Stimulated activated CD4-positive, alpha-beta T cell treated with anti-CD3 and anti-CD28 coated beads, Interleukin-1b, Interleukin-23, amount 100 ng/mL, for 48 hours (primary cell): ENCODE measurements around the gene CPNE8.
A peak's percentile ranks its signal among the peaks of the same experiment; 100 is the strongest.

Source experiments
- DNase-seq: peaks from one replicate; pipeline ENCODE4 v3.0.0-alpha.2; 2020

The CPNE8 gene

GRCh38 chr12:38892976-38893375, 12.4 kb downstream of the CPNE8 start:
- DNase-seq = no peak

GRCh38 chr12:38892087-38892786, 13.2 kb downstream of the CPNE8 start:
- peak; percentile 2 for DNase-seq

DNA sequence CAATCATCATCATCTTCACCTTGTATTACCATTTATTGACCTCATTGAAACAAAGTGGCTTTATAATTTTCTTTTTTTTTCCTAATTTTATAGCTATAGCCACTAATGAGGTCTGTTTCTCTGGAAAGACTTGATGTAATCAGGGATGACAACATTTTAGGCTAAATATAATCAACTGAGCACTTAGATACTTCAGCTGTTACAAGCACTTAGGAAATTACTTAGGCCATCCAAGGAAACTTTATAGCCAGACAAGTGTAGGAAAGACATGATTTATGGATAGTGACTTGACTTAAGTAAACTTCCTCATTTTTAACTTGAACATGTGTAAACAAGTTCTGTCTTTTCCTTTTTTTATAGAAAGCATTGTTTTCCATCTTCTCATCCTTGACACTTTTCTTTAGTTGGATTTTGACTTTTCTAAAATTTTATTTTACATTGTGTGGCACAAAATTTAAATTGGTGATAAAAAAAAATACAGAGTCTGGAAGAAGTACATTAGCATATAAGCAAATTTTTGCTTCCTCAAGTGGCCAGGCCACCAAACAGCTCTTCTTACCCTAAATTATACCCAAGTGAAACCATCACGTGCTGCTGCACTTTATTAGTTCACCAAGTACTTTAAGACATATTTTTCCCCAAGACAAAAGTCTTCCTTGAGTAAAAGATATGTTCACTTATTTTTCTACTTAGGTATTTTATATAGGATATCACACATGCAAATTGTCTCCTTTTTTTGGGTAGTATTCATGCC, 15.1 kb downstream of the CPNE8 start:
- no peak for DNase-seq

- DNase-seq = no peak
Observed at GRCh38 chr12:38889297-38889815, 16.0 kb downstream of the CPNE8 start.

DNA sequence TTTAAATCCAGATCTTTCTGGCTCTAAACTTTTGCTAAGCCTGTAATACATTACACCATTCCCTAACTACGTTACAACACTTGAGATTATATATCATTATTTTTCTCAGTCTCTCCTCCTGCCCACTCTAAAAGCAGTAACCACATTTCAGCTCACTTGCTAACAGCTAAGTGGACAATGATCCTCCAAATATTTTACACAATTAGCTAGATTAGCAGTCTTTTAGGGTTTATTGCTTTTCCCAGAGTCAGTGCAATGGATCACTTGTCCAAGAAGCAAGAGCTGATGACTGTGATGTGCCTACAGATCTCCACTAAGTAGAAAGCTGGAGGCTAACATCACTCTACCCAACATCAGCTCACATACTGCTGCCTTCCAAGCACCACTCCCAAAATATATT, 17.6 kb downstream of the CPNE8 start:
- DNase-seq = no peak

DNA sequence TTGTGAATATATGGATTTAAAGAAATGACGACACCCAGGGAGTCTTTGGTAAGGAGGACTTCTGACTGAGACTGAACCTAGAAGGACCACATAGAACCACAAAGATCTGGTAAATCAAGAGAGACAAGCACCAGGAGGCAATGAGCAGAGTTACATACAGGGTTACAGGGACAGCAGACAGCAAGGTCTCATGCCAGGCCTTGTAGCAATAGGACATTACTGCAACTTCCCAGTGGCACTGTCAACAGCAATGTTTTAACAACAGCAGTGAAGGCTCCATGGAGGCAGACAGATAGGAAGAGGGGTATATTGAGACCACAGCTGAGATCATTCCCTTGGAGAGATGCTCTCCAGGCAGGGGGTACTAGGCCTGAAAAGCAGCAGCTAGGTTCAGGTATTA, 18.5 kb downstream of the CPNE8 start:
- DNase-seq = no peak

DNA sequence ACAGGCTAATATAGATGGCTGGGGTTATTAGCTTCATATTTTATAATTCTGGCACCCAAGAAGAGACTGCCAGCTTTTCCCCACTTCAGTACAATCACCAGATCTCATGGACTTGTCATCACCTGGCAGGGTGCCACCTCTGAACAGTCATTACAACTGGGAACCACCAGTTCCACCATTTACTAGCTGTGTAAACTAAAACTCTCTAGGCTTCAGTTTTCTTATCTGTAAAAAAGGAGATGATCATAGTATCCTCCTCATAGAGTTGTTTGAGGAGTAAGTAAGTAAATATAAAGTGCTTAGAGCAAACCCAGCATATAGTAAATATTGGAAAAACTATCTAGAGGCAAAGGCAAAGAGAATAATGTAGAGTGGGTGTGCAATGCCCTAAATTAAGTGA, 19.3 kb downstream of the CPNE8 start:
- peak; percentile 22 for DNase-seq

DNA sequence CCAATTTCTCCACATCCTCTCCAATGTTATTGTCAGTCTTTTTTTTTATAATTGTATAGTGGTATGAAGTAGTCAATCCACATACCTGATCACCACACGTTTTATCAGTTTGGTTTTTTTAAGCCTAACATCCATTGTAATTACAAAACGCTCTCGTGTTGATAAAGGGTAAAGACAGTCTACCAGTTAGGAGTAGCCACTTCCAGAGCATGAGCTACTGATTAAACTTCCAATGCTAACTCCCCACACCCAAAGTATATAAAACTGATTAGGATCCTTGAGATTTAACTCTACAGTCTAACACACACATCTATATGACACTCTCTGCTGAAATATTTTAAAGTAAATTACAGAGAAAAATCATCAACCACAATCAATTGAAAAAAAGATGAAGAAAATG, 20.7 kb downstream of the CPNE8 start:
- DNase-seq = no peak

DNA sequence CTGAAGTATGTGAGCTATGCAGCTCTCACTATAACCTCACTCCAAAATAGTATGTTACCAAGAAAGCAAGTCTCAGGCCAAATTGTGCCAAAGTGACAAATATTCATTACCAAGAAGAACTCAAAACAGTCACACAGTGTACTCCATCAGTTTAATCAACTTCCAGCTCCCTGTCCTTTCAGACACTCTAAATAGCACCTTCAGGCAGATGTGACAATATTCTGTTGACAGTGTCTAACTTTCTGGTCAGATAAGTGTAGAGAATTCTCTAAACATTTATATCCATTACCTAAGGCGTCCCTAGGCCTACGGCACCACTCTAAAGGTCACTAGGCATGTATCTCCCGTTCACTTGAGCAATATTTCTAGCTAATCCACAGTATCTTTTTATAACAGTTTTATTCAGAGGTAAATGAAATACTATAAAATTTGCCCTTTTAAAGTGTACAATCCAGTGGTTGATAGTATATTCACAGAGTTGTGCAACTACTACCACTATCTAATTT, 21.7 kb downstream of the CPNE8 start:
- DNase-seq = no peak

- DNase-seq = no peak
Observed at GRCh38 chr12:38880288-38880687, 25.1 kb downstream of the CPNE8 start.

DNA sequence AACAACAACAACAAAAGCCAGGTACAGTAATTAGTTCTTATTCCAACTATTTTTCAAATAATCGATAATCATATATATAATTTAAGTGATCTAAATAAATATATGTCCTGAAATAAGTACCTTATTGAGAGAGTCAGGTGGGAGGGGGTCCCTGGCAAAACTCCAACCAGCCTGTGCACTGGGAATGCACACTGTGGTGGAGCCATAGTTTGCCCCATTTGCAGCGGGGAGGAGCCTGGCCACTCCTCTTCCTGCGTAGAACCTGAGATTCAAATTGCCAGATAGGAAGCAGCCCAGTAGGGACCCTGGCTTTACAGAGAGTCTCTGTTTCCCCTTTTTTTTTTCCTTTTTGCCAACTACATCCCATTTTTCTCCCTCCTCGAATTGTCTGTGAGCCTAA, 26.4 kb downstream of the CPNE8 start:
- no peak for DNase-seq

GRCh38 chr12:38878333-38878705, 27.1 kb downstream of the CPNE8 start:
- DNase-seq = no peak

DNA sequence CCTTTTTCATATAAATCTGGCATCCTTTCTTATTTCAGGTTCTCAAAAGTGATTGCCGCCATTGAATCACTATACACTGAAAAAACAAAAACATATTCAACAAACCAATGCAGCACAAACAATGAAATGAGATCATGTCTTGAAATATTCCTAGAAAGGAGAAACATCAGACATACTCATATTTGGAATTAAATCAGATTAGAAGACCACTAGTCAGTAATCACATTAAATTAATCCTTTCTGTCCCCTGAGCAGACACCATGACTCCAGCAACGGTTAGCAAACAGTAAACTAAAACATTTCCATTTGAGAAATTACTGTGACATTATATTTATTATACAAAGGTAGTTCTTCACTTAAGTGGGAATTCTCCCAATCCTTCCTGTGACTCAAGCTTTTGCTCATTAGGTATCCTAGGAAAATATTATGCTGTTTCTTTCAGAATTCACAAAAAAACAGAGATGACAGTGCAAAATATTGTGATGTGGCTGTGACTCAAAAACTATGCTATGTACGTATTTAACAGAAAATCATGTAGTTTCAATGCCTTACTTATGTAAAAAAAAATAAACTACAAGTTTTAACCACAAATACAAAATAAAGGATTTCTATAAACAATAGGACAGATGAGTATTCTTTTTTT, 29.7 kb downstream of the CPNE8 start:
- no peak for DNase-seq

DNA sequence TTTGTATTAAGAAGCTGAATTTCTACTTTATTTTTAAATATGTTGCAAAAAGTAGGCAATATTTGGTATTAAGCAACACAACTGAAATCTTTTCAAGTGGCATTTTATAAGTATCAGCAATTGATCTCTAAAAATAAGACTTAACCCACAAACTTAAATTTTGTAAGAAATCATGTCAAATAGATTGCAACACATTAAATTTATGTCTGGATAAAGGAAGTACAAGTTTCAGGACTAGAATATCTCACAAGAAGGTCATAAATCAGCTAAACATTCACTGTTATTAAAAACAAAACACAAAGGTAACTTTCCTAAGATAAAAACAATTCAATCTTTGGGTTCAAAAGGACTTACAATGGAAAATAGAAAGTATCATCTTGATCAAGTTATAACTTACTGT, 32.8 kb downstream of the CPNE8 start:
- DNase-seq = no peak

DNA sequence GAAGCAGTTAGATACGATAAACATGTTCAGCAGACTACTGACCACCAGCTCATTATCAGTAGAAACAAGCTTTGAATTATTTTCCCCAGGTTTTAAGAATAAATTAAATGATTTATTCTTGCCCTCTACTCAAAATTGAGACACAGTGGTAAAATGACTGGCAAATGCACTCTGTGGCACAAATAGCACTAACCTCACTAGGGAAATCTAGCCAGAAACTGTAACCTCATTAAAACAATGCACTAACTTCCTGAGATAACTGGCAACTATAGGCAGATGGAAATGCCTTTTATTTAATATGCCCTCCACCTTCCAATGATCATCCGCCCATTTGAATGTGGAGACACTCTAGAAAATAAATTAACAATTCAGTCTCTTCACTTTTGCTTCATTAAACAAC, 33.2 kb downstream of the CPNE8 start:
- no peak for DNase-seq

- DNase-seq = no peak
Observed at GRCh38 chr12:38869036-38869435, 36.4 kb downstream of the CPNE8 start.

DNA sequence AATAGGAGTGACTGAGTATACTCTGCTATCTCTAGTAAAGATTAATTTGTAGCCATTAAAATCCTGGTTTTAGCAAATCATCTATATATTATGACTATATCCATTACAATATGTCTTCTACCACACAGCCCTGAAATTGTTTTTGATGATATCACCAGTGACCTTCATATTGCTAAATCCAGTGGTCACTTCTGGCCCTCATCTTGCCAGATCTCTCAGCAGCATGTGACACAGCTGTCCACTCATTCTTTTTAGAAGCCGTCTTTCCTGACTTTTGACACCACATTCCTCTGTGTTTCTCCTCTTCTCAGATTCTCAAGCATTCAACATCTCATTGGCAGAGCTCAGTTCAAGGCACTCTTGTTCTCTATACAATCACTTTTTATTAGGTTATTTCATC, 54.9 kb downstream of the CPNE8 start:
- DNase-seq = no peak

DNA sequence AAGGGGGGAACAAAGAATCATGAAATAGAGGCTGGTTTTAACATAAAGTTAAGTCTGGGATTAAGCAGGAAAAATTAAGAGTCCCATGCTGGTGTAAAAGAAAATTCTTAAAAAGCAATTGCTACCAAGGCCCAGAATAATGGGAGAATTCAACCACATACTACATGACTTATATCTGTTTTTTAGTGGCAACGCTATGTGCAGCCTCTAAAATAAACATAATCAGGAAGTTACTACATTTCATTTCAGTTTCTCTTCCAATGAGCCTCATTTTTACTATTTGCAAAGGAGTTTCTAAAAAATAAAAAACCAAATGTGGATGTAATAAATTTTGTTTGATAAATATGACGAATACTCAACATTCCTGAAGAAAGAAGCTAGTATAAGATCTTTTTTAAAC, 58.1 kb downstream of the CPNE8 start:
- no peak for DNase-seq

GRCh38 chr12:38844267-38844666, 61.1 kb downstream of the CPNE8 start:
- no peak for DNase-seq

- DNase-seq = no peak
Observed at GRCh38 chr12:38838056-38838850, 67.1 kb downstream of the CPNE8 start.

- no peak for DNase-seq
Observed at GRCh38 chr12:38831715-38832114, 73.7 kb downstream of the CPNE8 start.

DNA sequence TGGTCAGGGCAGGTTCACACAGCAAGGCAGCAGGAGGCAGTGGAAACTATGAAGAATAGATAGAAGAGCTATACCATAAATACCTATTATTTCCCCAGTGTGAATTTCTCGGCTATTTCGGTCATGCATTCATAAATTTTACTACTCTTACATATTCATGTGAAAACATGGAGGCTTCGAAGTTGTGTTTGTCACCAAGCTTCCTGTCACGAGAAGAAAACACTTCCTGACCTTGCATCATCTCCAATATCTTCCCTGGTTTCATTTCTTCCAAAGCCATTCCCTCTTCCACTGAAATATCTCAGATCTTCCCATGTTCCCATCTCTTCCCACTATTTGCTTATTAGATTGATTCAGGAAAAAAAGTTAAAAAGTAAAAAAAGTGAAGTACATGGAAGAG, 80.4 kb downstream of the CPNE8 start:
- no peak for DNase-seq

GRCh38 chr12:38823738-38824137, 81.7 kb downstream of the CPNE8 start:
- DNase-seq = no peak
